HG03460 (cell line): ENCODE measurements around the gene JAKMIP3.
"Not testable (repeated sequence)": the region's sequence is repeated elsewhere in the genome, so short reads cannot be mapped to it uniquely, and the experiment has no call there.

ENCODE experiments used
- ATAC-seq: cut with Tn5 transposase; IDR thresholded peaks from one replicate; pipeline ENCODE4 v1.9.1; 2021; ENCODE audit not compliant: unreplicated experiment

JAKMIP3 gene

DNA sequence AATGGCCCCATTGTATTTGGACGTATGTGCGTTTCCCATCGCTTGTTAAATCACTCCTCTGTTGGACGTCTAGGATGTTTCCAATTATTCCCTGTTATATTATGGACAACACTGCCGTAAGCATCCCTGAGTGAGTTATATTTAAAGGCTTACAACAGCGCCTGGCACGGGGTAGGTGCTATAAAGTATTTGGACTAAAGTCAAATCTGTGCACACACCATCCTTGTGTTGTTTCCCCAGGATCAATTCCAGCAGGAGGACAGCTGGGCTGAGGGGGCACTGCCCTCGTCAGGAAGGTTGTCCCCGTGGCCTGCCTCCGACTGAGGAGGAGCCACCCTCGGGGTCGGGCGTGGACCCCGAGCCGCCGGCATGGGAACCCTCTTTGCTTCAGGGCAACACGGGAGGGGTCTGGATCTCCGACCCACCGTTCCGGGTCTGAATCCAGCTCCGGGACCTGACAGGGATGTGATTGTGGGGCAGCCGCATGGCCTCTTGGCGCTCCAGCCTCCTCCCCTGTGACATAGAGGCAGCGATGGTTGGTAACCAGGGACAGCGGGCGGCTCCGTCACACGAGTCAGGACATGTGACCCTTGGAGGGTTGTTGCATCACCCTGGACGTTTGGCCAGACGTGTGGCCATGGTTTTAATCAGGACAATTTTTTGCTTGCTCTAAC is 1.5 kb upstream of the JAKMIP3 start:
- ATAC-seq: no peak

DNA sequence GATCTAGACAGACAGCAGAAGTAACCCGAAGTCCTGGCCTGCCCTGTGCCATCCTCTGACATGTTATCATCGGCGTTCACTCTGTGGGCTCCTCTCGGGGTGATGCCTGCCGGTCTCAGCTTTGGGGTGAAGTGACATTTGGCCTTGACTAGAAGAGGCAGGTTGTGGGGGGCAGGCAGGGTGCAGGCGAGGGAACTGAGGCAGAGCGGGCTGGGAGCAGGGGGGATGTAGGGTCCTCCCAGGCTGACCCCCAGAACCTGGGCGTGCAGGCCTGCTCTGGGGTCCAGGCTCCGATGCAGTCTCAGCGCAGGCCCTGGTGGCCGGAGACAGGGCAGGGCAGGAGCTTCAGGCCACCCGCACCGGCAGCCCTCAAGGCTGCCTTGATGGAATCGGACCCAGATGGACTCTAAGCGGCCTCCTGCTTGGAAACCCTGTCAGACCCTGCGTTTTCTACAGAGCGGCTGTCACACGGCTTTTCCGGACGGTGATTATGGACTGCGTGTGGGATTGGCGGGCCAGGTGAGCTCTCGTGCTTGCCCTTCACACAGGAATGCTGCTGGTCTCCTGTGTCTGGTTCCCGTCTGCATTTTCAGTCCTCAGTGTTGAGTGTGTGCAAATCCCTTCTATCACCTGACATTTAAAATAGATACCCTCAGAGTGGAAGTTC is 842 bp upstream of the JAKMIP3 start:
- no peak for ATAC-seq

DNA sequence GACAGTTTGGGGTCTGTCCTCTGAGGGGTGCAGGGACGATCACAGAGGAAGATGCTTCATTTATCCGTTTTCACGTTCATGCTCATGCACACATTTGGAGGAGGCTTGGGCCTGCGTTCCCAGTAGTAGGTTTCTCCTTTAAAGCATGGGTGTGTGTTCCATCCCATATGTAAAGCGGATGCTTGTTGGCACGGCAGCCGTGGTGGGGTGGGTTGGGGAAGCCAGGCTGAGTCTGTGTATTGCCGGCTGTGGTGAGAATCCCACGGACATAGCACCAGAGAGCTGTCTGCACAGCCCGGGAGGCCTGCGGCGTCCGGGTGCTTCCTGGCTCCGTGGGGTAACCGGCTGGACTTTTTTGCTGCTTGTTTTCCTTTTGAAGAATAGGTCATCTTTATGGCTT is 440 bp downstream of the JAKMIP3 start:
- no peak for ATAC-seq

DNA sequence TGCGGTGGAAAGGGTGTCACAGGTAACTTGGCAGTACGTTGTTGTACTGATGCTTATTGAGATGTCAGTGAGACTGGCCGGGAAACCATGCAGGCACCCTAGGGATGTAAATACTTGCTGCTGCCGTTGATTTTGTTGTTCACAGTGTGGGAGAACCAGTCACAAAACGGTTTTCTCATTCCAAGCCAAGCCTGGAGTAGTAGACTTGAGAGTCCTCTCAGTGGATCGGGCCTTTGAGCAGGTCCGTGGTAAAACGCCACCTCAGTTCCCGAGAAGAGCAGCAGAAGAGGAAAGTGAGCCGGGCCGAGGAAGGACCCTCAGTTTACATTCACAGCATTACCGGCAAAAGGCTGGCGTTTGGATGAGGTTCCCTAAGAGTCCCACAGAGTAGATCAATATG is 1.1 kb downstream of the JAKMIP3 start:
- no peak for ATAC-seq

DNA sequence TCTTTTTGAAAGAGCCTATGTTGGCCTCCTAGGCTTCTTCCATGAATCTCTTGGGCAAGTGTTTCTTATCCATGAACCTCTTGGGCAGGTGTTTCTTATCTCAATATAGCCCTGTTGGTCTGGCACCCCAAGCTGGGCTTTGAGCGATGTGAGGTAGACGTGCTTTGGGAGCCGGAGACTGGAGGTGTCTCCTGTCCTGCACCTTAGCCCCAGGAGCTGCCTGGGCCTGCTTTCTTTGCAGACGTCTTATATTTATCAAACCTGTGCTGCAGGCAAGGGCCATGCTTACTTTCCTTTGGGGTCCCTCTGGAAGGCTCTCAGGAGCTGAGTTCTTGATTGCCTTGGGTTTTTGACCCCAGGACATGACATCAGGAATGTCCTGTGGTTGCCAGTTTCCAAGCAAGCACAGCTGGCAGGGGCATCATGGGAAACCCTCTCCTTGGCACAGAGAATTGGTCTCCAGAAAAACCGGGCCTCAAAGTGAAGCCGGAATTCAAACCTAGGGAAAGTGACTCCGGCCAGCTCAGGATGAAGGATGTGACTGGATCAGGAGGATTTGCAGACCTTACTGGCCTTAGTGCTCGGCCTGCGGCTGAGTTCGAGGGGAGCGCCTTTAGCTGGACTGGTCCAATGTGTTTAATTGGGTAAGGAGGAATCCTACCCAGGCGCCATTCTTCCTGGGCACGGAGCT is 2.8 kb downstream of the JAKMIP3 start:
- no peak for ATAC-seq

DNA sequence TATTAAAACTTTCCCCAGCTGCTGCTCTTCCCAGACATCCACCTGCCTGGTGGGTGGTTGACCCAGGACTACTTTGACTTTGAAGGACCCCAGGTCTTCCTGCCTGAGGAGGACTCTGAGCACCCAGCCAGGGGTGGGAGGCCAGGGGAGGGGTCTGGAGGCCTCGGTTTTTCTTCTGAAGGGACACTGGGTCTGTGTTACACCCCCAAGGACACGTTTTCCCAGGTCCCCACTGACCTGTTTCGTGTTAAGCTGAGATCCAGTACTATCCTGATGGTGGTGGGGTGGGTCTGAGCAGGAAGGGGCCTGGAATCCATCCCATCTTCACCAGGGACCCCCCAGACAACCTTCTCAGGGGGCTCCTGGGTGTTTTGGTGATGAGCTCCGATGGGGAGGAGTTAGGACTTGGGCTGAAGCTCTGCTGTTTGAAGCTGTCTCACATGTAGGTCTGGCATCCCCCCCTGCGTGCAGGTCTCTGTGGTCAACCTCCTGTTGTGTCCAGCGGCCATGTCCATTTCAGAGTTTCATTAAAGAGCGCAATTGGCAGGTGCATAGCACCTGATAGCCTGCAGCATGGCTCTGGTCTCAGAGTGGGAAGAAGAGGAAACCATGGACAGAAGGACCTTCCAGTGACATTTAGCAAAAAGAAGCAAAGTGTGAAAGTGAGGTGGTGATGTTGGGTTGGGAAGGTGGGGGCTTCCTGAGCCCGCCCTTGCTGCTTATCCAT is 3.5 kb downstream of the JAKMIP3 start:
- no peak for ATAC-seq

DNA sequence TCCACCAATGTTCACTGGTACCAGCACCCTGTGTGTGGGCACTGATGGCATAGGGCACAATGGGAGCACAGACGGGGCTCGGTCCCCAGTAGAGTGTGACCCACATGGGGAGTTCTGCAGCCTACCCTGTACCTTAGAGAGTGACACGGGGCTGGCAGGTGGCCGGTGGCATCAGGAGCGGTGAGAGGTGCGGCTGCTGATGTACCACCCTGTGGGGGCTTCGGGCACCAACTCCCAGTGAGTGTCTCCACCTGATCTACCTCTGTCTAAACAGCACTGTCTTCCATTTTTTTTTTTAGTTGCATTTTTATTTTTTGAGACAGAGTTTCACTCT is 4.1 kb downstream of the JAKMIP3 start:
- no peak for ATAC-seq

DNA sequence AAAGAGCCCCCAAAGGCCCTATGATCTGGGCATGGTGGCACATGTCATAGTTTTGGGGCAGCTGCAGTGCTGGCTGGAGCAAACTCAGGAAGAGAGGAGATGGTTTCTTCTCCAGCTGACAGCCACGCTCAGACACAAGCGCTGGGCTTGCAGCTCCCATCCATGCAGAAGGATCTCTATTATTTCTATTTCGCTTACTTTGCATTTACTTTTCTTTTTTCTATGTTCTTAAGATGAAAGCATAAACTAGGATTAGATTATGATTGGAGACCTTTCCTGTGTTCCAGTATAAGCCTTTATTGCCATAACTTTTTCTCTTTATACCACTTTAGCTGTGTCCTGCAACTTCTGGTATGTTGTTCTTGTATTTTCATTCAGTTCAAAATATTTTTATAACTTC is 5.0 kb downstream of the JAKMIP3 start:
- no peak for ATAC-seq

DNA sequence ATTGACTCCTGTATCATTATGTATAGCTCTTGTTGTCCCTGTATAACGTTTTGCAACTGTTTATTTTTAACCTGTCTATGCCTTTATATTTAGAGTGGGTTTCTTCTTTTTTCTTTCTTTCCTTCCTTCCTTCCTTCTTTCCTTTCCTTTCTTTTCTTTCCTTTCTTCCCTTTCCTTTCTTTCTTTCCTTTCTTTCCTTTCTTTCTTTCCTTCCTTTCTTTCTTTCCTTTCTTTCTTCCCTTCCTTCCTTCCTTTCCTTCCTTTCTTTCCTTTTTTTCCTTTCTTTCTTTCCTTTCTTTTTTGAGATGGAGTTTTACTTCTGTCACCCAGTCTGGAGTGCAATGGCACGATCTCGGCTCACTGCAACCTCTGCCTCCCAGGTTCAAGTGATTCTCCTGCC is 5.9 kb downstream of the JAKMIP3 start:
- ATAC-seq: no peak

DNA sequence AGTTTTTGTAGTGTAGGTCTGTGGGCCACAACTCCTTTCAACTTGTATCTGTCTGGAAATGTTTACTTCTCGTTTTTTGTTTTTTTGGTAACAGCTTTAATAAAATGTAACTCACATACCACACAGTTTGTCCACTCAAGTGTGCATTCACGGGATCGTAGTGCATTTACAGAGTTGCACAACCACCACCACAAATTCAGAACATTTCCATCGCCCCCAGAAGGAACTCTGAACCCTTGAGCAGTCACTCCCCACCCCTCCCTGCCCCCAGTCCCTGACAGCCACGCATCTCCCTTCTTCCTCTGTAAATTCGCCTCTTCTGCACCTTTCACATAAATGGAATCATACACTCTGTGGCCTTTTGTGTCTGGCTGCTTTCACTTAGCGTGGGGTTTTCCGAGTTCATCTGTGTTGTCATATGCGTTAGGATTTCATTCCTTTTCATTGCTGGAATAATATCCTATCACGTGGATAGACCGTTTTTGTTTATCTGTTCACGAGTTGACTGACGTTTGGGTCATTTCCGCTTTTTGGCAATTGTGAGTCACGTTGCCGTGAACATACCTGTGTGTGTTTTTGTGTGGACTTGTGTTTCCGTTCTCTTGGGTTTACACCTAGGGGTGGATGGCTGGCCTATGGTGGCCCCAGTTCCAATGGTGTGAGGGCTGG is 10.3 kb downstream of the JAKMIP3 start:
- no peak for ATAC-seq

DNA sequence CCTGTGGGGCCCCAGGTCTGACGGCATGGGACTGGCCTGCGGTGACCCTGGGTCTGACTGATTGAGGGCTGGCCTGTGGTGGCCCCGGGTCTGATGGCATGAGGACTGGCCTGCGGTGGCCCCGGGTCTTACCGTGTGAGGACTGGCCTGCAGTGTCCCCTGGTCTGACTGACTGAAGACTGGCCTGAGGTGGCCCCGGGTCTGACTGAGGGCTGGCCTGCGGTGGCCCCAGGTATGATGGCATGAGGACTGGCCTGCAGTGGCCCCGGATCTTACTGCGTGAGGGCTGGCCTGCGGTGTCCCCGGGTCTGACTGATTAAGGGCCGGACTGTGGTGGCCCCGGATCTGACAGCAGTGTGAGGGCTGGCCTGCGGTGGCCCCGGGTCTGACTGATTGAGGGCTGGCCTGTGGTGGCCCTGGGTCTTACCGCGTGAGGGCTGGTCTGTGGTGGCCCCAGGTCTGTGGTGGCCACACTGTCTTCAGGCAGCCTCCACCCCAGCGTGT is 10.9 kb downstream of the JAKMIP3 start:
- ATAC-seq: no peak

DNA sequence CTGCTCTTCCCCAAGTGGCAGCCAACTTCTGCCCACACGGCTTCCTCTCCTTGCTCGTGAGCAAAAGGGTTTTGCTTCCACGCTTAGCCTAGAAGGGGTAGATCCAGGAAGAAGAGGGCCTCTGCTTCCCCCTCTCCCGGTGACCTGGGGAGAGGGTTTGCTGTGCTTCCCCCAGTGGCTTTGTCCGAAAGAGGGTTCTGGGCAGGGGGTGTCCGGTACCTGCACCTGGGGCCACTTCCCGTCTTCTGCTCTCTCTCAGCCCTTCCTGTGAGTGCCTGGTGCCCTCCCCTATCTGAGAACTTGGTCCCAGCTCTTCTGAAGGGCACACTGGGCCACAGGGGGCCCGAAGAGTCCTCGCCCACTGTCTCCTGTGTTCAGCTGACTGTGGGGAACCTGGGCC is 11.3 kb downstream of the JAKMIP3 start:
- ATAC-seq: no peak

DNA sequence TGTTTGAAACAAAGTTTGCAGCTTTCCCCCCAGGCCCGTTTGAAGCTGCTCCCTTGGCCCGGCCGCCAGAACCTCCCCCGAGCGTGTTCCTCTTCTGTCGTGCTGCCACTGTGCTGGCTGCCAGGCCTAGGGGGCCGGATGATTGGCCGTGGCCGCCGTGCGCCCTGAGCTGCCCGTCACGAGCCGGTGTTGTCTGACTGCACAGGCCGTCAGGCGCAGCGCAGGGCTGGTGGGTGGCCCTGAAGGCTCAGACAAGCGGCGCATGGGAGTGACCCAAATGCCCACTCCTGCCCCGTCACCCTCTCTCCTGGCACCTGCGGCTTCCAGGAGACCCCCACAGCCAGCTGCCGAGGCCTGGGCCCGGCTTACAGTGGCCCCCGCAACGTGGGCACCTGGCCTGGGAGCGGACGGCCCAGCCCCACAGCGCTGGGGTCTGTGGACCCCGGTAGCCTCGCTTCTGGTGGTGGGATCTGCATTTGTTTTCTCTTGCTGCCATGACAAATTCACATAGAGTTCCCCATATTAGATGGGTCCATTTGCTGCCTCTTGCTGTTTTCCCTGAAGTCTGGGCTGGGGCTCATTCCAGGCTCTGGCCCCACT is 13.1 kb downstream of the JAKMIP3 start:
- no peak for ATAC-seq

DNA sequence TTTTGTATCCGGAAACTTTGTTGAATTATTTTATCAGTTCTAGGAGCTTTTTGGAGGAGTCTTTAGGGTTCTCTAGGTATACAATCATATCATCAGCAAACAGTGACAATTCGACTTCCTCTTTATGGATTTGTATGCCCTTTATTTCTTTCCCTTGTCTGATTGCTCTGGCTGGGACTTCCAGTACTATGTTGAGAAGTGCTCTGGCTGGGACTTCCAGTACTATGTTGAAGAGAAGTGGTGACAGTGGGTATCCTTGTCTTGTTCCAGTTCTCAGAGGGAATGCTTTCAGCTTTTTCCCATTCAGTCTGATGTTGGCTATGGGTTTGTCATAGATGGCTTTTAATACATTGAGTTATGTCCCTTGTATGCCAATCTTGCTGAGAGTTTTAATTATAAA is 18.6 kb downstream of the JAKMIP3 start:
- ATAC-seq: not testable (repeated sequence)

DNA sequence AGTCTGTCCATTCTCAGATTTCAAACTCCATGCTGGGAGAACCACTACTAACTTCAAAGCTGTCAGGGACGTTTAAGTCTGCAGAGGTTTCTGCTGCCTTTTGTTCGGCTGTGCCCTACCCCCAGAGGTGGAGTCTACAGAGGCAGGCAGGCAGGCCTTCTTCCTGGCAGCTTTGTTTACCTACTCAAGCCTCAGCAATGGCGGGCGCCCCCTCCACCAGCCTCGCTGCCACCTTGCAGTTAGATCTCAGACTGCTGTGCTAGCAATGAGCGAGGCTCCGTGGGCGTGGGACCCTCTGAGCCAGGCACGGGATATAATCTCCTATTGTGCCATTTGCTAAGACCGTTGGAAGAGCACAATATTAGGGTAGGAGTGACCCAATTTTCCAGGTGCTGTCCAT is 27.5 kb downstream of the JAKMIP3 start:
- ATAC-seq: not testable (repeated sequence)

DNA sequence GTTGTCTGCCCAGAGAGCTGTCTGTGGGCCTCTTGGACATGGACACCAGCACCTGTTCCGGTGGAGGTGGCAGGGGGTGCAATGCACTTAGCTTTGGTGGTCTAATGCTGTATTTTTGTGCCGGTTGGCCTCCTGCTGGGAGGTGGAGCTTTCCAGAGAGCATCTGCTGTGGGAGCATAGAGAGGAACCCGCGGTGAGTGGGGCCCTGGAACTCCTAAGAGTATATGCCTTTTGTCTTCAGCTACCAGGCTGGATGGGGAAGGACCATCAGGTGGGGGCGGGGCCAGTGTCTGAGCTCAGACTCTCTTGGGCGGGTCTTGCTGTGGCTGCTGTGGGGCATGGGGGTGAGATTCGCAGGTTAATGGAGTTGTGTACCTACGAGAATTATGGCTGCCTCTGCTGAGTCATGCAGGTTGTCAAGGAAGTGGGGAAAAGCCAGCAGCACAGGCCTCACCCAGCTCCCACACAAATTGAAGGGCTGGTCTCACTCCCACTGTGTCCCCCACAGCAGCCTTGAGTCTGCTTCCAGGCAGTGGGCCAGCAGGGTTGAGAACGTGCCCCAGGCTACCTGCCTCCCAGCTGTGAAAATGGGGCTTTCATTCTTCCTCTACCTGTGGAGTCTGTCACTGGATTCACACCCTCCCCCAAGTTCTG is 29.0 kb downstream of the JAKMIP3 start:
- ATAC-seq: no peak

DNA sequence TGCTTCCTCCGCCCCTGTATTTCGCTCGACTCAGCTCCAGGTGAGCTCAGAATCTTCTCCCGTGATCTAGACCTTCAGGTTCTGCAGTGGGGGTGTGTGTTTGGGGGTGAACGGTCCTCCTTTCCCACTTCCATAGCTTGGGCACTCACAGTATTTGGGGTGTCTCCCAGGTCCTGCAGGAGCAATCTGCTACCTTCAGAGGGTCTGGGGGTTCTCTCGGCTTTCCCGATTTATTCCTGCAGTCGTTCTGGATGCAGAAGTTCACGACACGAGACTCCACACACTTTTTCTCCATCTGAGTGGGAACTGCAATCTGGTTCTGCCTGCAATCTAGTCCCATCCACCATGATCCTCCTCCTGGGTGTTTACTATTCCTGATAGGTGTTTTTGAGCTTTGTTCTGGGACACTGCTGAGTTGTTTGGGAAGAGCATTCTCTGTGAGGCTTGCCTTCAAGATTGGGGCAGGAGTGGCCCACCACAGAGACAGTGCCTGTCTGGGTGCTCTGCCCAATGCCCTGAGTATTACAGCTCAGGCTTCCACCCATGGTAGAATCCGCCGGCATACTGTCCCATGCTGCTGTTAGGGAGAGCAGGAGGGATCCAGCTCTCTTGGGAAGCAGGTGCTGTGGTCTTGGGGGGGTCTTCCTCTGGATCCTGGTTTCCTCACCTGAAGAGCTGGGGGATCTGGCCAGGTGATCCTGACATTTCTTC is 29.8 kb downstream of the JAKMIP3 start:
- no peak for ATAC-seq

DNA sequence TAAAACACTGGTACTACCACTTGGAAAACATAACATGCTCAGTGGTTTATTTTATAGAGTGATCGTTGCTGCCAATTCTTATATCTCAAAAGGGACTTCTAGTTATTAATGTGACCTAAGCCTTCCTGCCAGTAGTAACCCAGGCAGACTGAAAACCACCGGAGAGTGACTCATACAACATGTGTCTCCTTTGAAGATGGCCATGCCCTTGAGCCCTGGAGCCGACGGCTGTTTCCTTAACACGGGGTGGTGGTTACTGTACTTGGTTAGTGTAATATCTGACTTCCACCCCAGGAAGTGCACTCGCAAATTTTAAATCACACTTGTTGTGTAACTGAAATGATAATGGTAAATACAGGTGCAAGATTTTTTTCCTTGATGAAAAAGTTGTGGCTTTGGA is 30.5 kb downstream of the JAKMIP3 start:
- ATAC-seq: no peak

DNA sequence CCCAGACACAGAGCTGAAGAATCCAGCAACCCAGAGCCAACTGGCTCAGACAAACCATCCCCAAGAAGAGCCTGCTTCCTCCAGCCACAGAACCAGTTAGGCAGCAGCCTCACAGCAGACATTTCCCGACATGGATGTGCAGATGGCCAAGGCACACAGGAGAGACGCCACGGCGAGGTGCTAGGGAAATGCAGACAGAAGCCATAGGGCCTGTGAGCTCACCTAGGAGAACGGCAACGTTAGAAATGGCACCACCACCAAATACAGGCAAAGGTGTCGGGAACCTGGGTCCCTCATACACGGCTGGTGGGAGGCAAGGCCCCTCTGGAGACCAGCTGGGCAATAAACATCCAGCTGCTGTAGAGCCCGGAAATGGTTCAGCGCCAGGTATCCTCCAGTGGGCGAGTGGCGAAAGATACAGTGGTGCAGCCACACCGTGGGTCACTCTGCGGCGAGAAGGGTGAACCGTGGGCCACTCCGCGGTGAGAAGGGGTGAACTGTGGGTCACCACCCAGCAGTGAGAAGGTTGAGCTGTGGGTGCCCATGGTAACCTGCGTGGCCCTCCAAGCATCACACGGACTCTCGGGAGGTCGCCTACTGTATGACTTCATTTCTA is 31.2 kb downstream of the JAKMIP3 start:
- ATAC-seq: no peak
